Measurements from ENCODE around the gene CENPU.
"Not testable (repeated sequence)": the region's sequence is repeated elsewhere in the genome, so short reads cannot be mapped to it uniquely, and the experiment has no call there.

- TF ChIP-seq CTCF (IDR thresholded peaks at IDR 0.05; ENCODE audit: poor library complexity, severe bottlenecking); RAD21 (conservative IDR thresholded peaks at IDR 0.05); POLR2AphosphoS5 (IDR thresholded peaks at IDR 0.05); EZH2 (IDR thresholded peaks at IDR 0.05; ENCODE audit: borderline replicate concordance, insufficient read depth, low read length, poor library complexity, severe bottlenecking); MXI1 (conservative IDR thresholded peaks at IDR 0.05; ENCODE audit: poor library complexity, severe bottlenecking); REST (IDR thresholded peaks at IDR 0.05; ENCODE audit: borderline replicate concordance); TAF1 (IDR thresholded peaks at IDR 0.05; ENCODE audit: low read depth); SMC3 (conservative IDR thresholded peaks at IDR 0.05; ENCODE audit: poor library complexity): not testable (repeated sequence)
Measured at GRCh38 chr4:184741651-184742050, 7.8 kb upstream of the CENPU start.
